LNCaP clone FGC (cell line): Measurements from ENCODE around the gene UBE3C.
A peak's percentile ranks its signal among the peaks of the same experiment; 100 is the strongest.

Experiments
- DNase-seq: peaks from one replicate; pipeline ENCODE4 v3.0.0-alpha.2; 2011; ENCODE audit warnings: low read depth
- H3K4me3 ChIP-seq: 2 replicates; pipeline ENCODE4 v1.5.1; 2011; ENCODE audit warnings: mild to moderate bottlenecking, low read depth, low read length, control low read depth
- TF ChIP-seq, protein P1 (sequence below): IDR thresholded peaks from 2 replicates; pipeline ENCODE4 v1.5.1; 2012; ENCODE audit warnings: mild to moderate bottlenecking; ENCODE audit not compliant: control insufficient read depth, insufficient read depth; ENCODE audit errors: extremely low read depth

Gene UBE3C

DNA sequence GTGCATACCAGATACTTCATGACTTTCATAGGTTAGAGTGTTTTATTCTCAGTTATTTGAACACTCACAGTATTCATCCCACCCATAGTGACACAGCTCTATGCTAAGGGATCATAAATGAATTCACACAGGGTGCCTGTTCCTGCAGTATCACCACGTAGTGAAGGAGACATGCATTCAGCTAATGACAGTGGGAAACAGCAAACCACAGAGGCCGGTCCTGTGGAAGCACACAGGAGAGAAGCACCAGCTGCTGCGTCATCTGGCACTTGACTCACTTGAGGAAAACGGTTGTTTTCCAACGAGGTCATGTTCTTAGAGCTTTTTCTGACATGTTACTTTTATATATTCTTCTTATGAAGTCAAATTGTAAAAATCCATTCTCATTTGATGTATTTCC is 73.0 kb downstream of the UBE3C start:
- TF ChIP-seq, protein P1, sequence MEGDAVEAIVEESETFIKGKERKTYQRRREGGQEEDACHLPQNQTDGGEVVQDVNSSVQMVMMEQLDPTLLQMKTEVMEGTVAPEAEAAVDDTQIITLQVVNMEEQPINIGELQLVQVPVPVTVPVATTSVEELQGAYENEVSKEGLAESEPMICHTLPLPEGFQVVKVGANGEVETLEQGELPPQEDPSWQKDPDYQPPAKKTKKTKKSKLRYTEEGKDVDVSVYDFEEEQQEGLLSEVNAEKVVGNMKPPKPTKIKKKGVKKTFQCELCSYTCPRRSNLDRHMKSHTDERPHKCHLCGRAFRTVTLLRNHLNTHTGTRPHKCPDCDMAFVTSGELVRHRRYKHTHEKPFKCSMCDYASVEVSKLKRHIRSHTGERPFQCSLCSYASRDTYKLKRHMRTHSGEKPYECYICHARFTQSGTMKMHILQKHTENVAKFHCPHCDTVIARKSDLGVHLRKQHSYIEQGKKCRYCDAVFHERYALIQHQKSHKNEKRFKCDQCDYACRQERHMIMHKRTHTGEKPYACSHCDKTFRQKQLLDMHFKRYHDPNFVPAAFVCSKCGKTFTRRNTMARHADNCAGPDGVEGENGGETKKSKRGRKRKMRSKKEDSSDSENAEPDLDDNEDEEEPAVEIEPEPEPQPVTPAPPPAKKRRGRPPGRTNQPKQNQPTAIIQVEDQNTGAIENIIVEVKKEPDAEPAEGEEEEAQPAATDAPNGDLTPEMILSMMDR: no peak
- no peak overlapping the region for H3K4me3 ChIP-seq
- DNase-seq: no peak

DNA sequence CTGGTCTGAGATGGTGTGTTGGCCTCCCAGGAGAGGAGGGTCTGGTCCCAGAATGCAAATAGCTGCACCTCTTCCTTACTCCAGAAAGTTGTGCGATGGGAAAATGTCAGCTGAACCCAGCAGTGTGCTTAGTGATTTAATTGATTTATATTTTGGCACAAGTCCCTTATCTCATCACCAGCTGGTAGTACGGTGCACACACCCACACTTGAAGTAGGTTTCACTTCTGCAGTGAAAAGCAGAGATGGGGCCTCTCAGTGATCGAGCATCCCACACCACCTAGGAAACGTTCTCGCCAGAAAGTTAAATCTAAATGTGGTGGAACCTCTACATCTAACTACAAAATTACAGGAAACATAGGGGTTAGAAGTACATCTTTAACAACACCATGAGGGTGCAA is 80.4 kb downstream of the UBE3C start:
- no peak overlapping the region for H3K4me3 ChIP-seq
- no peak for DNase-seq
- TF ChIP-seq, protein P1: no peak

DNA sequence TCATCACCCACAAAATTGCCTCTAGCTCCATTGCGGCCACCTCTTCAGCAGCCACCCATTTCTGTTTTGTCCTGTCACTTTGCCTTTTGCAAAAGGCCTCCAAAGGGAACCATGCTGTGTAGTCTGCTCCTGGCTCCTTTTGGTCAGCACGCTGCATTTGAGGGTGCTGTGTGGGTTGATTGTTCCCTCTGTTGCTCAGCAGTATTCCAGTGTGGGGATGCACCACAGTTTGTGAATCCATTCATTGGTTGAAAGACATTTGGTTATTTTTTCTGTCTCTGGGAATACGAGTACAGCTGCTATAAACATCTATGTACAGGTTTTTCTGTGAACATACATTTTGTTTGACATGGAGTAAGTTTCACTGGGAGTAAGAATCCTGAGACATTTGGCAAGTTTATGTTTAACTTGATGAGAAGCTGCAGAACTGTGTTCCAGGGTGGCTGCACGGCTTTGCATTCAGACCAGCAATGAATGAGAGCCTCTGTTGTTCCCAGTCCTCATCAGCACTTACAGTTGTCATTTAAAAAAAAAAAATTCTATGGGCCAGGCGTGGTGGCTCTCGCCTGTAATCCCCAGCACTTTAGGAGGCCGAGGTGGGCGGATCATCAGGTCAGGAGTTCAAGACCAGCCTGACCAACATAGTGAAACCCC is 82.3 kb downstream of the UBE3C start:
- H3K4me3 ChIP-seq: no peak overlapping the region
- TF ChIP-seq, protein P1: no peak
- DNase-seq: no peak

DNA sequence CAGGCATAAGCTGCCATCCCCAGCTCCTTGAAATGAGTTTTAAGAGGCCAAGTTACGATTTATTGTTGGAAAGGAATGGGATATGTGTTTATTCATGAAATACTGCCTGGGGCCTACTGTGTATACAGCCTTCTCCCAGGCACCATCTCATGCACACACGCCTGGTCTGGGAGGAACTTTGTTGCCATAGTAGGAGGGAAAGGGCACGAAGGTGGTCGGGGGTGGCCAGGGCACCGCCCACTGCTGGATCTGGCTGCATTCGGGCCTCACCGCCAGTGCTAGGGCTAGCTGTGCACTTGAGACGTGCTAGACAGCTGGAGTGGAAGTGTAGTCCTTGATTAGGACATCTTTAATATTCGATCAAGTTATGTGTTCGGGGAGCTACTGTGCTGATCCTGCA is 84.0 kb downstream of the UBE3C start:
- H3K4me3 ChIP-seq: no peak overlapping the region
- no peak for DNase-seq
- TF ChIP-seq, protein P1: no peak

DNA sequence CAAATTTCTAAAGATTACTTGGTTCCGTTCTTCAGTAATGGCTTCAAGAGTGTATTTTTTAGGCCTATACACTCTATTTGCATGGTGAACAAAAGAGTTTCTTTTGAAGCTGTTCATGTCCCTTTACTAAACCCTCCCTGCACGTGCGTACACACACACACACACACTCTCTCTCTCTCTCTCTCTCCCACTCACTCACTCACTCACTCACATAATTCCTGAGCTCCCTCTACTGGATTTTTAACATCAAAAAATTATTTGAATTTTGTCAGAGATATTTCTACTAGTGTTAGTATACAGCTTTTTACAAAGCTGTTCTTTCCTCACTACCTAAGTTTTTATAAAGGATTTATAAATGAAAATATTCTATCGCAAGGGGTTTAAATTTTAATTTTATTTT is 85.9 kb downstream of the UBE3C start:
- TF ChIP-seq, protein P1: peak; percentile 75
- peak; percentile 37 for DNase-seq
- no peak overlapping the region for H3K4me3 ChIP-seq

DNA sequence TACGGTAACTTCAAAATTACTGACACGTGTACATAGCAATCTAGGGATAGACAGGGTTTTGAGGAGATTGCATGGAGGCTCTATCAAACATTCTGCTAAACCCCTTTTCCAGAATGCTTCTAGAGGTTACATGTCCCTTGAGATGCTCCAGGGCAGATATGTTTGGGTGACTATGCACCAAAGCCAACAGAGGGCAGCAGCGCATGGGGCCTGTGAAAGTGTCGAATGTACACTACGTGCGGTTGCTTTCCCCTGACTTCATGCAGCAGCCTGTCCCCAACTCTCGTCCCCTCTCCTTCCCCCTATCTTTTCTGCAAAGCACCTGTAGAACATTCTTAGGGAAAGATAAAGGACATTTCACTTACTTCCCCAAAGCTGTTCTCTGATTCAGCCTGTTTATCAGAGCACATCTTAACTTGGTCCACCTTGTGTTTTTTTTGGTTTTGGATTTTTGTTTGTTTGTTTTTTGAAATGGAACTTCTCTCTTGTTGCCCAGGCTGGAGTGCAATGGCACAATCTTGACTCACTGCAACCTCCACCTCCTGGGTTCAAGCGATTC is 90.2 kb downstream of the UBE3C start:
- DNase-seq: no peak
- TF ChIP-seq, protein P1: peak; percentile 71
- no peak overlapping the region for H3K4me3 ChIP-seq

DNA sequence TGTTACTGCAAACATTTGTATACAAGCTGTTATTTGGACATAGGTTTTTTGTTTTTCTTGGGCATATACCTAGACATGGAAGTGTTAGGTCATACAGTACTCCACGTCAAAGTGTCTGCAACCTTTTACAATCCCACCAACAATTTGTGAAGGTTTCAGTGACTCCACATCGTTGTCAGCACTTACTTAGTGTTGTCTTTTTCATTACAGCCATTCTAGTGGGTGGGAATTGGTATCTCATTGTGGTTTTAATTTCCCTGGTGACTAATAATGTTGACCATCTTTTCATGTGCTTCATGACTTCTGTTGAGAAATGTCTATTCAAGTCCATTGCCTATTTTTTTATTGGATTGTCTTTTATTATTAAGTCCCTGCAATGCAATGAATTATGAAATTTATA is 95.0 kb downstream of the UBE3C start:
- TF ChIP-seq, protein P1: no peak
- H3K4me3 ChIP-seq: no peak overlapping the region
- no peak for DNase-seq
